Panc1 (cell line): ENCODE data around the gene MDM2. TPM values are rescaled to one million over a fixed set of nuclear protein-coding genes. Genes with fewer than 3 reads are reported as not detected.

ENCODE experiments used
- ATAC-seq: fragments of 200-7000 bp; cut with Tn5 transposase; 2 replicates; pipeline ENCODE4 v1.9.1; 2020; ENCODE audit warnings: mild to moderate bottlenecking, moderate library complexity
- BruUV-seq: library from RNA; stranded (reverse); fragments of 400-500 nt; replicated peaks from 2 replicates; lab custom pipeline; 2021; lab: Mats Ljungman, UMichigan
- CTCF ChIA-PET: fragments of 300-600 bp; sonication (Branson Sonifier 250); formaldehyde crosslinking; loops from one replicate; lab custom pipeline; 2022; ENCODE audit warnings: antibody characterized with exemption; lab: Charles Lee
- POLR2A ChIA-PET: fragments of 300-600 bp; sonication (Branson Sonifier 250); formaldehyde crosslinking; loops from one replicate; lab custom pipeline; 2022; ENCODE audit warnings: antibody characterized with exemption; lab: Charles Lee
- DNase-seq: peaks from one replicate; pipeline ENCODE4 v3.0.0-alpha.2; 2010; ENCODE audit warnings: low read depth, low spot score
- H3K27ac ChIP-seq: 2 replicates; pipeline ENCODE4 v1.5.1; 2011; ENCODE audit warnings: mild to moderate bottlenecking, low read length, inconsistent platforms
- H3K27me3 ChIP-seq: fragments of 200-500 bp; sonication (Bioruptor generic); 2 replicates; pipeline ENCODE4 v1.6.0; 2014; ENCODE audit warnings: low read length, inconsistent platforms; ENCODE audit not compliant: control insufficient read depth, insufficient read depth
- H3K36me3 ChIP-seq: fragments of 200-500 bp; sonication (Bioruptor generic); 2 replicates; pipeline ENCODE4 v1.5.1; 2014; ENCODE audit warnings: inconsistent platforms, mild to moderate bottlenecking, low read length, moderate library complexity; ENCODE audit not compliant: control insufficient read depth, insufficient read depth
- H3K4me1 ChIP-seq: 2 replicates; pipeline ENCODE4 v1.5.1; 2011; ENCODE audit warnings: inconsistent platforms, mild to moderate bottlenecking, low read length, moderate library complexity; ENCODE audit not compliant: control insufficient read depth, insufficient read depth
- H3K4me3 ChIP-seq, 2 experiments: 2 replicates each; pipeline ENCODE4 v1.5.1; 2011 to 2012; ENCODE audit warnings: low read depth in 2 of 2, low read length in 2 of 2, mild to moderate bottlenecking in 2 of 2, inconsistent platforms in 1 of 2, moderate library complexity in 1 of 2
- H3K9me3 ChIP-seq: fragments of 200-500 bp; sonication (Bioruptor generic); 2 replicates; pipeline ENCODE4 v1.5.1; 2014; ENCODE audit warnings: low read depth, mild to moderate bottlenecking, inconsistent platforms, low read length, moderate library complexity; ENCODE audit not compliant: control insufficient read depth, insufficient read depth
- POLR2AphosphoS5 ChIP-seq: IDR thresholded peaks from 2 replicates; pipeline ENCODE4 v1.6.1; 2012; ENCODE audit warnings: mild to moderate bottlenecking, low read depth, low read length, moderate library complexity
- SIN3A ChIP-seq: IDR thresholded peaks from 2 replicates; pipeline ENCODE4 v1.6.1; 2012; ENCODE audit warnings: low read depth, mild to moderate bottlenecking, low read length, moderate library complexity, borderline replicate concordance; ENCODE audit not compliant: insufficient read depth
- TCF7L2 ChIP-seq: IDR thresholded peaks from 2 replicates; pipeline ENCODE4 v1.6.1; 2011; ENCODE audit warnings: mild to moderate bottlenecking, low read depth, low read length, inconsistent platforms
- in situ Hi-C: cut with HindIII; loops from 2 replicates; pipeline ENCODE4 v1.10.0; 2016; ENCODE audit warnings: low sequenced_read_pairs, low pct_unique_long_range_greater_than_20kb
- intact Hi-C: fragments of 100-400 bp; cut with micrococcal nuclease; formaldehyde crosslinking; loops from one replicate; pipeline ENCODE4 v1.10.0; 2022; ENCODE audit not compliant: unreplicated experiment
- total RNA-seq: library from RNA; stranded (reverse); gene quantifications from one replicate; pipeline ENCODE4 v1.2.1, GENCODE V29; 2021; ENCODE audit not compliant: unreplicated experiment
- TF ChIP-seq, protein P1 (sequence below), 2 experiments: IDR thresholded peaks; 2 replicates each; pipeline ENCODE4 v1.6.1; 2011 to 2012; ENCODE audit warnings: low read depth in 2 of 2, control low read depth in 1 of 2, low read length in 1 of 2, mild to moderate bottlenecking in 1 of 2, moderate library complexity in 1 of 2; ENCODE audit not compliant: insufficient read depth in 1 of 2
- TF ChIP-seq, protein P2 (sequence below): fragments of 450-650 bp; IDR thresholded peaks from 2 replicates; pipeline ENCODE4 v1.5.1; 2017; ENCODE audit warnings: mild to moderate bottlenecking

MDM2 gene
- total RNA-seq, 1 experiment from 2014 or later, result 101 TPM

DNA sequence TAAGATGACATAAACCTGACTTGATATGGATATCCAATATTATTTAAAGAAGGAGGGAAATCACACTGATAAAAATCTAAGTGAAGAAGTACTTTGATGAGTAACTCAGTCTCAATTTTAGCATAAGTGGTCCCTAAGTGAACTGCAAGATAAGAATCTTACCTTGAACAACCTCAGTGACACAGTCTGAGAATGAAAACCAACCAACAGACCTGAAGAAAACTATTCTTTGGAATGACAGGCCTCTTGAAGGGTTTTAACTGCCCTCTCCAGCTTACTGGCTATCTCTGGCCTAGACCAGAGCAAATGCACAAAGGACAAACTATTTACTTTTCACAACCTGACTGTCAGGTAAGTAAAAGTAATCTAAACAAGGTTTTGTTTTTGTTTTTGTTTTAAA is 80.3 kb downstream of the MDM2 start:
- CTCF ChIA-PET, result no interaction called here
- intact Hi-C loops (no loop called here), in situ Hi-C loops (no loop called here)
- no peaks in the 10 kb centered on the region for H3K36me3 ChIP-seq
- no peaks in the 10 kb centered on the region for H3K27me3 ChIP-seq
- DNase-seq, result no peak
- no peaks in the 10 kb centered on the region for H3K9me3 ChIP-seq
- H3K4me1 ChIP-seq, result no peaks in the 10 kb centered on the region
- POLR2A ChIA-PET, result no interaction called here
- no peak overlapping the region for H3K4me3 ChIP-seq
- TF ChIP-seq, protein P1, sequence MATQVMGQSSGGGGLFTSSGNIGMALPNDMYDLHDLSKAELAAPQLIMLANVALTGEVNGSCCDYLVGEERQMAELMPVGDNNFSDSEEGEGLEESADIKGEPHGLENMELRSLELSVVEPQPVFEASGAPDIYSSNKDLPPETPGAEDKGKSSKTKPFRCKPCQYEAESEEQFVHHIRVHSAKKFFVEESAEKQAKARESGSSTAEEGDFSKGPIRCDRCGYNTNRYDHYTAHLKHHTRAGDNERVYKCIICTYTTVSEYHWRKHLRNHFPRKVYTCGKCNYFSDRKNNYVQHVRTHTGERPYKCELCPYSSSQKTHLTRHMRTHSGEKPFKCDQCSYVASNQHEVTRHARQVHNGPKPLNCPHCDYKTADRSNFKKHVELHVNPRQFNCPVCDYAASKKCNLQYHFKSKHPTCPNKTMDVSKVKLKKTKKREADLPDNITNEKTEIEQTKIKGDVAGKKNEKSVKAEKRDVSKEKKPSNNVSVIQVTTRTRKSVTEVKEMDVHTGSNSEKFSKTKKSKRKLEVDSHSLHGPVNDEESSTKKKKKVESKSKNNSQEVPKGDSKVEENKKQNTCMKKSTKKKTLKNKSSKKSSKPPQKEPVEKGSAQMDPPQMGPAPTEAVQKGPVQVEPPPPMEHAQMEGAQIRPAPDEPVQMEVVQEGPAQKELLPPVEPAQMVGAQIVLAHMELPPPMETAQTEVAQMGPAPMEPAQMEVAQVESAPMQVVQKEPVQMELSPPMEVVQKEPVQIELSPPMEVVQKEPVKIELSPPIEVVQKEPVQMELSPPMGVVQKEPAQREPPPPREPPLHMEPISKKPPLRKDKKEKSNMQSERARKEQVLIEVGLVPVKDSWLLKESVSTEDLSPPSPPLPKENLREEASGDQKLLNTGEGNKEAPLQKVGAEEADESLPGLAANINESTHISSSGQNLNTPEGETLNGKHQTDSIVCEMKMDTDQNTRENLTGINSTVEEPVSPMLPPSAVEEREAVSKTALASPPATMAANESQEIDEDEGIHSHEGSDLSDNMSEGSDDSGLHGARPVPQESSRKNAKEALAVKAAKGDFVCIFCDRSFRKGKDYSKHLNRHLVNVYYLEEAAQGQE (IDR thresholded peaks at IDR 0.05; ENCODE audit: insufficient read depth in 1 of 2, low read depth in 2 of 2, low read length in 1 of 2), result no peak
- TF ChIP-seq SIN3A, result no peak
- TF ChIP-seq POLR2AphosphoS5, result no peak
- TF ChIP-seq, protein P2, sequence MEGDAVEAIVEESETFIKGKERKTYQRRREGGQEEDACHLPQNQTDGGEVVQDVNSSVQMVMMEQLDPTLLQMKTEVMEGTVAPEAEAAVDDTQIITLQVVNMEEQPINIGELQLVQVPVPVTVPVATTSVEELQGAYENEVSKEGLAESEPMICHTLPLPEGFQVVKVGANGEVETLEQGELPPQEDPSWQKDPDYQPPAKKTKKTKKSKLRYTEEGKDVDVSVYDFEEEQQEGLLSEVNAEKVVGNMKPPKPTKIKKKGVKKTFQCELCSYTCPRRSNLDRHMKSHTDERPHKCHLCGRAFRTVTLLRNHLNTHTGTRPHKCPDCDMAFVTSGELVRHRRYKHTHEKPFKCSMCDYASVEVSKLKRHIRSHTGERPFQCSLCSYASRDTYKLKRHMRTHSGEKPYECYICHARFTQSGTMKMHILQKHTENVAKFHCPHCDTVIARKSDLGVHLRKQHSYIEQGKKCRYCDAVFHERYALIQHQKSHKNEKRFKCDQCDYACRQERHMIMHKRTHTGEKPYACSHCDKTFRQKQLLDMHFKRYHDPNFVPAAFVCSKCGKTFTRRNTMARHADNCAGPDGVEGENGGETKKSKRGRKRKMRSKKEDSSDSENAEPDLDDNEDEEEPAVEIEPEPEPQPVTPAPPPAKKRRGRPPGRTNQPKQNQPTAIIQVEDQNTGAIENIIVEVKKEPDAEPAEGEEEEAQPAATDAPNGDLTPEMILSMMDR, result no peak
- no peak for TF ChIP-seq TCF7L2
- no peak for ATAC-seq
- no TSS peak for BruUV-seq
- no peak overlapping the region for H3K27ac ChIP-seq

DNA sequence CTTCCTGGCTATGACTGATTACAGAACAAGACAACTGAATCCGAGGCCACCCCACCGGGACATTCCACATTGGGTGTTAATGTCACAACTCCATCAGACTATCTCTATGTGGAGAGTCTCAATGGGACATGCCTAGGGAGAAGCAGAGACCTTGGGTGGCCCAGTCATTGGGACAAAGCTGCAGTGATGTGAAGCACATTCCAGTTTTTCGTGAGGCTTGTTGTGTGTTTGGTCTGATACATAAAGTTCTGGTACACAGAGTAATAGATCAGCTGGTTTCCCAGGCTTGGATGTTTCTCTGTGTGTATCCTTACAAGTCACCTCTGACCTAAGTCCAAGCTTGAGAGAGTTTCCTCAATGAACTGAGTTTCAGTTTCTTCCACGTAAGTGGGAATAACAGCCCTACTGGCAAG is 82.7 kb downstream of the MDM2 start:
- H3K27me3 ChIP-seq, result no peaks in the 10 kb centered on the region
- no TSS peak for BruUV-seq
- H3K9me3 ChIP-seq, result no peaks in the 10 kb centered on the region
- ChIA-PET CTCF (no interaction called here), POLR2A (no interaction called here)
- TF ChIP-seq TCF7L2 (no peak), POLR2AphosphoS5 (no peak), SIN3A (no peak)
- TF ChIP-seq, protein P1 (IDR thresholded peaks at IDR 0.05; ENCODE audit: insufficient read depth in 1 of 2, low read depth in 2 of 2, low read length in 1 of 2), result no peak
- no peak overlapping the region for H3K4me3 ChIP-seq
- no peak overlapping the region for H3K27ac ChIP-seq
- DNase-seq (no peak), ATAC-seq (no peak)
- no peaks in the 10 kb centered on the region for H3K4me1 ChIP-seq
- no peaks in the 10 kb centered on the region for H3K36me3 ChIP-seq
- intact Hi-C loops (no loop called here), in situ Hi-C loops (no loop called here)
